CD14-positive monocyte (primary cell): ENCODE measurements around the gene DGKA. TPM values are rescaled to one million over a fixed set of nuclear protein-coding genes. Genes with fewer than 3 reads are reported as not detected.

ENCODE experiments used
- DNase-seq, 3 donors: peaks; one replicate each; pipeline ENCODE4 v3.0.0-alpha.2; 2011 to 2022
- H2AFZ ChIP-seq: 2 replicates; pipeline ENCODE4 v1.6.0; 2012; ENCODE audit warnings: mild to moderate bottlenecking, low read depth, low read length, inconsistent platforms; ENCODE audit not compliant: insufficient read depth, poor library complexity, severe bottlenecking
- H3K27ac ChIP-seq, 2 donors: 1 replicate in 1 of 2; 2 replicates in 1 of 2; pipeline ENCODE4 v1.5.1; 2012 to 2013; ENCODE audit warnings: low read length in 2 of 2, control low read depth in 1 of 2, inconsistent platforms in 1 of 2, low read depth in 1 of 2, mild to moderate bottlenecking in 1 of 2
- H3K27me3 ChIP-seq, 2 donors: one replicate each; pipeline versions ENCODE4 v1.6.0 to v1.6.1; 2011 to 2013; ENCODE audit warnings: low read length in 2 of 2; ENCODE audit not compliant: control insufficient read depth in 2 of 2, insufficient read depth in 2 of 2
- H3K36me3 ChIP-seq, 2 donors: replicated peaks in 1 of 2; 1 replicate in 1 of 2; 2 replicates in 1 of 2; pipeline versions ENCODE4 v1.5.1 to v1.6.1; 2012 to 2013; ENCODE audit warnings: low read length in 2 of 2, control low read depth in 1 of 2, inconsistent platforms in 1 of 2, mild to moderate bottlenecking in 1 of 2; ENCODE audit not compliant: insufficient read depth in 2 of 2, control insufficient read depth in 1 of 2
- H3K4me1 ChIP-seq, 2 donors: 1 replicate in 1 of 2; 2 replicates in 1 of 2; pipeline versions ENCODE4 v1.5.1 to v1.6.1; 2012 to 2013; ENCODE audit warnings: low read length in 2 of 2, control low read depth in 1 of 2, inconsistent platforms in 1 of 2, mild to moderate bottlenecking in 1 of 2, moderate library complexity in 1 of 2; ENCODE audit not compliant: insufficient read depth in 2 of 2, control insufficient read depth in 1 of 2
- H3K4me2 ChIP-seq: replicated peaks from 2 replicates; pipeline ENCODE3; 2012; ENCODE audit warnings: low read length, moderate library complexity, mild to moderate bottlenecking; ENCODE audit not compliant: poor library complexity, severe bottlenecking; ENCODE audit errors: extremely low read depth
- H3K4me3 ChIP-seq, 3 experiments: fragments of 200-600 bp in 1 of 3; sonication (generic) in 1 of 3; replicated peaks in 1 of 3; 1 replicate in 2 of 3; 2 replicates in 1 of 3; pipeline ENCODE4 v1.5.1; 2011 to 2013; ENCODE audit warnings: low read length in 3 of 3, mild to moderate bottlenecking in 3 of 3, control low read depth in 2 of 3, low read depth in 2 of 3, inconsistent platforms in 1 of 3, moderate library complexity in 1 of 3
- H3K79me2 ChIP-seq: 2 replicates; pipeline ENCODE4 v1.6.0; 2012; ENCODE audit warnings: mild to moderate bottlenecking, control low read depth, inconsistent platforms, low read length, moderate library complexity; ENCODE audit not compliant: insufficient read depth
- H3K9ac ChIP-seq: 2 replicates; pipeline ENCODE4 v1.6.0; 2017; ENCODE audit warnings: low read length, mild to moderate bottlenecking; ENCODE audit not compliant: insufficient read depth, poor library complexity, severe bottlenecking
- H3K9me3 ChIP-seq, 2 donors: replicated peaks in 1 of 2; 1 replicate in 1 of 2; 2 replicates in 1 of 2; pipeline versions ENCODE4 v1.5.1 to v1.6.1; 2012 to 2013; ENCODE audit warnings: low read length in 2 of 2, control low read depth in 1 of 2; ENCODE audit not compliant: control insufficient read depth in 1 of 2, insufficient read depth in 1 of 2
- H4K20me1 ChIP-seq: 2 replicates; pipeline ENCODE4 v1.6.0; 2012; ENCODE audit warnings: mild to moderate bottlenecking, low read length, control low read depth, moderate library complexity; ENCODE audit not compliant: insufficient read depth
- H3K27ac Mint-ChIP-seq, 7 donors: one replicate each; pipeline ENCODE4 v1.8.0; 2020; ENCODE audit warnings: mild to moderate bottlenecking in 7 of 7, mixed read lengths in 7 of 7, moderate library complexity in 6 of 7, inconsistent platforms in 2 of 7
- H3K27me3 Mint-ChIP-seq, 3 donors: one replicate each; pipeline ENCODE4 v1.8.0; 2021 to 2022; ENCODE audit warnings: low read depth in 3 of 3, mild to moderate bottlenecking in 3 of 3, mixed read lengths in 3 of 3, moderate library complexity in 3 of 3, inconsistent platforms in 1 of 3
- H3K36me3 Mint-ChIP-seq, 2 donors: one replicate each; pipeline ENCODE4 v1.8.0; 2020; ENCODE audit warnings: mixed read lengths in 2 of 2, inconsistent platforms in 1 of 2, mild to moderate bottlenecking in 1 of 2
- H3K4me1 Mint-ChIP-seq: one replicate; pipeline ENCODE4 v1.8.0; 2020; ENCODE audit warnings: mild to moderate bottlenecking, mixed read lengths
- H3K4me3 Mint-ChIP-seq, 2 donors: one replicate each; pipeline ENCODE4 v1.8.0; 2020; ENCODE audit warnings: mild to moderate bottlenecking in 2 of 2, mixed read lengths in 2 of 2, moderate library complexity in 1 of 2
- H3K9me3 Mint-ChIP-seq, 7 donors: one replicate each; pipeline ENCODE4 v1.8.0; 2020 to 2022; ENCODE audit warnings: mixed read lengths in 7 of 7, mild to moderate bottlenecking in 6 of 7, moderate library complexity in 6 of 7, inconsistent platforms in 2 of 7
- CTCF ChIP-seq: fragments of 200-600 bp; IDR thresholded peaks from one replicate; pipeline ENCODE4 v1.8.0; 2022; ENCODE audit warnings: antibody characterized with exemption, mild to moderate bottlenecking
- WGBS: methylation state at CpG from one replicate; pipeline ENCODE4 v1.1.5; 2013; ENCODE audit warnings: missing lambda C conversion rate; ENCODE audit not compliant: insufficient coverage; 5-methylcytosine and 5-hydroxymethylcytosine counted together
- intact Hi-C, 2 donors: fragments of 100-400 bp; cut with micrococcal nuclease; formaldehyde crosslinking; loops; one replicate each; pipeline versions ENCODE4 v1.15.0 to v1.15.1; 2023
- polyA plus RNA-seq, 3 donors: library from polyadenylated mRNA; depleted of rRNA in 1 of 3; unstranded in 2 of 3; stranded (reverse) in 1 of 3; fragments of 300-500 nt in 2 of 3; fragments of >200 nt in 1 of 3; fragmentation: Illumina TruSeq in 2 of 3; gene quantifications; 1 replicate in 2 of 3; 2 replicates in 1 of 3; pipeline ENCODE4 v1.2.3, GENCODE V29; 2012 to 2021

DGKA gene
- polyA plus RNA-seq, 3 donors: 16.0 to 99.1 (median 21.4) TPM

- peaks cover 15% of the 10 kb centered on the region for H4K20me1 ChIP-seq
- peak within 1 kb of the TSS; percentile 65 to 93 (median 91) for H3K4me3 ChIP-seq
- TF ChIP-seq CTCF: no peak
- H3K4me3 Mint-ChIP-seq: peak within 1 kb of the TSS; percentile 96 to 98
- H3K9me3 Mint-ChIP-seq: no peaks in the 10 kb centered on the region
- H3K4me2 ChIP-seq: peak within 1 kb of the TSS; percentile 83
- peak within 1 kb of the TSS; percentile 95 to 99 (median 98) for H3K27ac Mint-ChIP-seq
- H2AFZ ChIP-seq: peak within 1 kb of the TSS; percentile 77
- peaks cover 0 to 5% of the 10 kb centered on the region in 2 donors for H3K36me3 ChIP-seq
- peak; percentile 67 to 80 (median 77) for DNase-seq
- peaks cover 51 to 56% of the 10 kb centered on the region in 2 donors for H3K4me1 ChIP-seq
- H3K4me1 Mint-ChIP-seq: peaks cover 59% of the 10 kb centered on the region
- 5% methylated on average over 46 of the region's 49 CpGs for WGBS
- H3K9ac ChIP-seq: peak within 1 kb of the TSS; percentile 85
- H3K27ac ChIP-seq: peak within 1 kb of the TSS; percentile 85 to 92
- H3K79me2 ChIP-seq: peaks cover 87% of the 10 kb centered on the region
- H3K27me3 ChIP-seq: no peaks in the 10 kb centered on the region
- peaks cover 0 to 3% (median 1%) of the 10 kb centered on the region in 3 donors for H3K27me3 Mint-ChIP-seq
- H3K9me3 ChIP-seq: no peaks in the 10 kb centered on the region
- H3K36me3 Mint-ChIP-seq: peaks cover 11 to 18% of the 10 kb centered on the region in 2 donors
- intact Hi-C loops: loop anchor here (2.0 to 5.0 kb wide), 5 partner anchors 44 to 191 kb away; partner anchors contain the start of genes DNAJC14 (in 1 of the 2), ORMDL2 (in 1 of the 2), RAB5B (in 1 of the 2) and SARNP (in 1 of the 2)
Observed at GRCh38 chr12:55927588-55928502, 3.1 kb upstream of the DGKA start, which contains the start of gene PYM1. TSS of gene PYM1 (minus strand) at chr12:55927894. CDS start at chr12:55927761, 133 bp downstream.

GRCh38 chr12:55929306-55929791, 1.6 kb upstream of the DGKA start:
- Histone ChIP-seq H3K9ac (peak overlapping the region; percentile 2), H3K4me1 (peaks cover 65 to 71% of the 10 kb centered on the region in 2 donors), H3K9me3 (no peaks in the 10 kb centered on the region), H3K27me3 (no peaks in the 10 kb centered on the region), H4K20me1 (peaks cover 26% of the 10 kb centered on the region), H2AFZ (peak overlapping the region; percentile 37), H3K36me3 (no peaks in the 10 kb centered on the region), H3K4me3 (peak overlapping the region in 1 of 3 experiments; percentile 34), H3K27ac (peak overlapping the region; percentile 33 to 70), H3K79me2 (peaks cover 83% of the 10 kb centered on the region), H3K4me2 (peak overlapping the region; percentile 37)
- peaks cover 6 to 7% of the 10 kb centered on the region in 2 donors for H3K36me3 Mint-ChIP-seq
- no peak for TF ChIP-seq CTCF
- intact Hi-C loops: loop anchor here (5.0 kb wide), 3 partner anchors 43 to 192 kb away; partner anchors contain the start of genes ORMDL2 (in 1 of the 2), RAB5B (in 1 of the 2) and SARNP (in 1 of the 2)
- H3K27me3 Mint-ChIP-seq: peaks cover 0 to 3% (median 1%) of the 10 kb centered on the region in 3 donors
- H3K9me3 Mint-ChIP-seq: no peaks in the 10 kb centered on the region
- H3K4me3 Mint-ChIP-seq: peak overlapping the region; percentile 25 to 68
- peak overlapping the region; percentile 75 to 99 (median 85) for H3K27ac Mint-ChIP-seq
- WGBS: 0% methylated on average over 4 of the region's 8 CpGs
- peaks cover 72% of the 10 kb centered on the region for H3K4me1 Mint-ChIP-seq
- DNase-seq: peak in 2 of 3 donors; percentile 19 to 39
